Muscle layer of colon (tissue), 2 donors: ENCODE measurements around the gene KIAA0232.

Experiments
- H3K27ac ChIP-seq: one replicate; pipeline ENCODE4 v1.7.0; 2013; ENCODE audit warnings: low read depth, mild to moderate bottlenecking, low read length, moderate library complexity
- H3K27me3 ChIP-seq, 2 donors: one replicate each; pipeline ENCODE4 v1.7.0; 2013; ENCODE audit warnings: low read length in 2 of 2, mild to moderate bottlenecking in 2 of 2; ENCODE audit not compliant: insufficient read depth in 2 of 2, control insufficient read depth in 1 of 2
- H3K36me3 ChIP-seq: one replicate; pipeline ENCODE4 v1.7.0; 2013; ENCODE audit warnings: mild to moderate bottlenecking, low read length; ENCODE audit not compliant: insufficient read depth
- H3K4me1 ChIP-seq: one replicate; pipeline ENCODE4 v1.7.0; 2013; ENCODE audit warnings: mild to moderate bottlenecking, low read length; ENCODE audit not compliant: insufficient read depth
- H3K4me3 ChIP-seq, 2 donors: one replicate each; pipeline ENCODE4 v1.7.0; 2013; ENCODE audit warnings: low read length in 2 of 2, low read depth in 1 of 2, mild to moderate bottlenecking in 1 of 2, moderate library complexity in 1 of 2
- H3K9ac ChIP-seq: one replicate; pipeline ENCODE4 v1.7.0; 2013; ENCODE audit warnings: low read length
- H3K9me3 ChIP-seq: one replicate; pipeline ENCODE4 v1.7.0; 2013; ENCODE audit warnings: mild to moderate bottlenecking, low read length
- donor health status: abdominal sarcoma.
- donor health status: Adenocarcinoma of cecum.

The KIAA0232 gene

DNA sequence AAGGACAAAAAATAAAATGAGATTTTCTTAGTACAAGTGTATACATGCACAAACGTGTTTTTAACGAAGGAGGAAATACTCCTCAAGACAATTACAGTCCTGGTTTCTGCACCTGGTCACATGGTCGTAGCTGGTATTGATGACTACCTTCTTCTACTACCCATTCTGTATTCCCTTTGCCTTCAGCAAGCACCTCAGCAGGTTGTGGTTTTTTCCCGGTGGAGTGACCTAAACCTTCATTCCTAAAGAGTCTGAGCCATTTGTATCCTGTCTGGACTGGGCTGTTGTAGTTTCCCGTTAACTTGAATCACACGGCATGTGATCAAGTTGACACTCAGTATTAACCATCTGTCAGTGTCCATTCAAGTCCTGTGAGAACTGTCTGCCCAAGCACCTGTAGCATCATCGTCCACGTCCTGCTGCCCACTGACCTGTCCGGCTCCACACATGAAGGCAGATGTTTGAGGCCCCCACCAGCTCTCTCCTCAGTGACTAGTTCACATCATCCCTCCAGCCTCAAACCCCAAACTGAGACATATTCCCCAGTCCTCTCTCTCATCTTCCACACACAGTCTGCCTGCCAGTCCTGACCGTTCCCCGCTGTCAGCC lies 96.0 kb downstream of the KIAA0232 start:
- Histone ChIP-seq H3K4me3 (no peak overlapping the region), H3K27me3 (no peaks in the 10 kb centered on the region), H3K4me1 (peaks cover 6% of the 10 kb centered on the region), H3K9me3 (no peaks in the 10 kb centered on the region), H3K9ac (no peak overlapping the region), H3K36me3 (peaks cover 67% of the 10 kb centered on the region), H3K27ac (no peak overlapping the region)

DNA sequence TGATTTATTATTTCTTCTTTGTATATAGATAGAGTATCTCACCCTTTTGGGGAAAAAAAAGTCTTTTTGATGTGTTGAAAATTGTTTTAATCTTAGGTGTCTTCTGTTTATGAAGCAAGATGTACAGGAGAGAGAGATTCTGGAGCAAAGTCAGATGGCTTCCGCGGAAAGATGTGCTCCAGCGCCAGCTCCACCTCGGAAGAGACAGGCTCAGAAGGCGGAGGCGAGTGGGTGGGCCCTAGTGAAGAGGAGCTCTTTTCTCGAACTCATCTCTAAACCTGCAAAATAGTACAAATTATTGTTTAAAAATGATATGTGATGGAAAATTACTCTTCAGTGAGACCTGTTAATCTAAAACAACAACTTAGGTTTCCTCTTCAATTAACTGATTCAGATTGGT lies 98.2 kb downstream of the KIAA0232 start:
- Histone ChIP-seq H3K9ac (no peak overlapping the region), H3K4me3 (no peak overlapping the region), H3K27me3 (no peaks in the 10 kb centered on the region), H3K9me3 (no peaks in the 10 kb centered on the region), H3K27ac (no peak overlapping the region), H3K4me1 (peaks cover 2% of the 10 kb centered on the region), H3K36me3 (peaks cover 50% of the 10 kb centered on the region)

DNA sequence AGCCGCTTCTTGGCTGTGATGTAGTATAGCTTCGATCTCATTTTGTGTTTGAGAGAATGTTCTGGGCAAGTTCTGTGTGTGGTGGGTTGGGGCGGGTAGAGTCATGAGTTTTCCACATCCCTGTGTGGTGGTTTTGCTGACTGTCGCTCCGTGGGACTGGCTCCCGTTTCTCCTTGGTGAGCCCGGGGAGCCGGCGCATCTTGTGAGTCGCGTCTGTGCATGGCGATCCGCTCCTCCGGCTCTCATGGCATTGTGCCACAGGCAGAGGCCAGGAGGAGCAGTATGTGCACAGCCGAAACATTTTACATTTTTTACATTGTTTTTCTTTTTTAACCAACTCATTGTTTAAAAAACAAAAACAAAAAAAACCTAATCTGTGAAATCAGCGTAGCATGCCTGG lies 99.4 kb downstream of the KIAA0232 start:
- H3K36me3 ChIP-seq: peaks cover 38% of the 10 kb centered on the region
- H3K27ac ChIP-seq: no peak overlapping the region
- no peaks in the 10 kb centered on the region for H3K9me3 ChIP-seq
- H3K4me1 ChIP-seq: peaks cover 13% of the 10 kb centered on the region
- no peak overlapping the region for H3K4me3 ChIP-seq
- no peak overlapping the region for H3K9ac ChIP-seq
- H3K27me3 ChIP-seq: no peaks in the 10 kb centered on the region

GRCh38 chr4:6884341-6884870 lies 101.9 kb downstream of the KIAA0232 start:
- Histone ChIP-seq H3K4me1 (peaks cover 21% of the 10 kb centered on the region), H3K36me3 (peaks cover 30% of the 10 kb centered on the region), H3K4me3 (no peak overlapping the region), H3K9me3 (no peaks in the 10 kb centered on the region), H3K27ac (no peak overlapping the region), H3K9ac (no peak overlapping the region), H3K27me3 (no peaks in the 10 kb centered on the region)

DNA sequence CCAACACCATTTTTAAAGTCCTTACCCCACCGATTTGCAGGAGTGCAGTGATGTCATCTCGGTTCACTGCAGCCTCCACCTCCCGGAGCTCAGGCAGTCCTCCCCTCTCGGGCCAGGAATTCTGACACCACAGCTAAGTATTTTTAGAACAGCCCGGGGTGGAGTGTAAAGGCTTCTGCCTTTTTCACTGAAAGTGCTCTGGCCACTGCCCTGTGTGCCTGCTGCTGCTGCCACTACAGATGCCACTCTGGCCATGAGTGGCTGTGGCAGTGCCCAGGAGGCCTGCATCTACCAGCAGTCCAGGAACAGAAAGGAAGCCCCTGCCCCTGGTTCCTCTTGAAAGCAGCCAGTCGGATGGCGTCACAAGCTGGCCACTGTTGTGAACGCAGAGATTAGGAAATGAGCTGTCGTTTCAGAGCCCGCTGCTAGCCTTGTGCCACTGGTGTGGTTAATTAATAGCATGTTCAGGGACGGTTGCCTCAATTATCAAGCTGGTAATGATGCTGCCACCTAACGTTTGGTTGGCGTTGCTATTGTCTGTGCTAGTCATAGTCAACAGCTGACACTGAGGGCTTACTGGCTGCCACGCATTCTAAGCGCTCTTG lies 103.5 kb downstream of the KIAA0232 start:
- Histone ChIP-seq H3K27me3 (no peaks in the 10 kb centered on the region), H3K36me3 (peaks cover 24% of the 10 kb centered on the region), H3K27ac (peak overlapping the region; percentile 6), H3K4me1 (peaks cover 21% of the 10 kb centered on the region), H3K9me3 (no peaks in the 10 kb centered on the region), H3K4me3 (no peak overlapping the region), H3K9ac (no peak overlapping the region)

GRCh38 chr4:6886886-6887285 lies 104.4 kb downstream of the KIAA0232 start:
- Histone ChIP-seq H3K27ac (no peak overlapping the region), H3K36me3 (peaks cover 15% of the 10 kb centered on the region), H3K9me3 (no peaks in the 10 kb centered on the region), H3K9ac (no peak overlapping the region), H3K4me3 (no peak overlapping the region), H3K4me1 (peaks cover 21% of the 10 kb centered on the region), H3K27me3 (no peaks in the 10 kb centered on the region)

DNA sequence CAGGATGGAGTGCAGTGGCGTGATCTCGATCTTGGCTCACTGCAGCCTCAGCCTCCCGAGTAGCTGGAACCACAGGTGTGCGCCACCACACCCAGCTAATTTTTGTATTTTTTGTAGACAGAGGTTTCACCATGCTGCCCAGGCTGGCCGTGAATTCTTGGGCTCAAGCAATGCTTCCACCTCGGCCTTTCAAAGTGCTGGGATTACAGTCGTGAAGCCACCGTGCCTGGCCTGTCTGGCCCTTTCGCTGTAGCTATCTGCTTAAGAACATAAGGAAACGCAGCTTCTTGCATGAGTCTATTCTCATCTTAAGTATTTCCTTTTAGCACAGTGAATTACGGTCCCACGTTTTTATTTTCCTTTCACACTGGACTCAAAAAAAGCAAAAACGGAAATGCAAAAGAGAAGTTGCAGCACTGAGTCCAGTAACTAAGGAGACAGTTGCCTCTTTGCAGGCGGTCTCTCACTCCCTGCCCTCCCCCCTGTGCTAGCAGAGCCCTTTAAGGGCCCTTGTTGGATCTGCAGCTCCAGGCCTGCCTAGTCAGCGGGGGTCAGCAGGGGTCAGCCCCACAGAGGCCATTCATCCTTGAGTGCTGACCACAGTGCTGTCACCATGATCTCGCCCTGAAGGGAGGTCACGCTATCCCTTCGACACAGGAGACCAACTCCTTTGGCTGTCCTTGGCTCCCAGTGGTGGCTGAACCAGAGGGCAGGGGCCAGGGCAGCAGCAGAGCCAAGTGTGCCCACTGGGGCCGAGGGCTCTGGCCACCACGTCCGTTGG lies 105.3 kb downstream of the KIAA0232 start:
- Histone ChIP-seq H3K4me3 (no peak overlapping the region), H3K27ac (no peak overlapping the region)

GRCh38 chr4:6888506-6889071 lies 106.1 kb downstream of the KIAA0232 start:
- Histone ChIP-seq H3K27ac (no peak overlapping the region), H3K9ac (no peak overlapping the region), H3K27me3 (no peaks in the 10 kb centered on the region), H3K9me3 (no peaks in the 10 kb centered on the region), H3K36me3 (no peaks in the 10 kb centered on the region), H3K4me1 (peaks cover 21% of the 10 kb centered on the region), H3K4me3 (no peak overlapping the region)

More for the DNA sequence above, 105.3 kb downstream of the KIAA0232 start:
- Histone ChIP-seq H3K9ac (no peak overlapping the region), H3K4me1 (peaks cover 21% of the 10 kb centered on the region), H3K9me3 (no peaks in the 10 kb centered on the region), H3K27me3 (no peaks in the 10 kb centered on the region), H3K36me3 (peaks cover 7% of the 10 kb centered on the region)

GRCh38 chr4:6889101-6889735 lies 106.7 kb downstream of the KIAA0232 start:
- Histone ChIP-seq H3K36me3 (no peaks in the 10 kb centered on the region), H3K4me3 (no peak overlapping the region), H3K9me3 (no peaks in the 10 kb centered on the region), H3K27ac (no peak overlapping the region), H3K9ac (no peak overlapping the region), H3K27me3 (no peaks in the 10 kb centered on the region), H3K4me1 (peaks cover 21% of the 10 kb centered on the region)

- H3K4me1 ChIP-seq: peaks cover 21% of the 10 kb centered on the region
- H3K4me3 ChIP-seq: no peak overlapping the region
- H3K36me3 ChIP-seq: no peaks in the 10 kb centered on the region
- H3K9me3 ChIP-seq: no peaks in the 10 kb centered on the region
- no peak overlapping the region for H3K27ac ChIP-seq
- H3K9ac ChIP-seq: no peak overlapping the region
- H3K27me3 ChIP-seq: no peaks in the 10 kb centered on the region
Measured at GRCh38 chr4:6889736-6890324, 107.3 kb downstream of the KIAA0232 start.

DNA sequence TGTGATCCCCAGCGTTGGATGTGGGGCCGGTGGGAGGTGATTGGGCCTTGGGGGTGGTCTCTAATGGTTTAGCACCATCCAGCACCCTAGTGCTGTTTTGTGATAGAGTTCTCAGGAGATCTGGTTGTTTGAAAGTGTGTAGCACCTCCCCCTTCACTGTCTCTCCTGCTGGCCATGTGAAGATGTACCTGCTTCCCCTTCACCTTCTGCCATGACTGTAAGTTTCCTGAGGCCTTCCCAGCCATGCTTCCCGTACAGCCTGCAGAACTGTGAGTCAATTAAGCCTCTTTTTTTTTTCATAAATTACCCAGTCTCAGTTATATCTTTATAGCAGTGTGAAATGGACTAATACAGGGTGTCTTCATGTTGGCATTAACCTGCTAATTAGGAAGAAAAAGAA lies 107.8 kb downstream of the KIAA0232 start:
- H3K4me1 ChIP-seq: peaks cover 21% of the 10 kb centered on the region
- H3K27ac ChIP-seq: no peak overlapping the region
- no peaks in the 10 kb centered on the region for H3K27me3 ChIP-seq
- no peak overlapping the region for H3K4me3 ChIP-seq
- H3K36me3 ChIP-seq: no peaks in the 10 kb centered on the region
- H3K9me3 ChIP-seq: no peaks in the 10 kb centered on the region
- no peak overlapping the region for H3K9ac ChIP-seq
